ENCODE data around the gene CTNND2.

Gene CTNND2

GRCh38 chr5:11904265-11904906 is at the start of gene CTNND2:
TSS of gene CTNND2 (minus strand) at chr5:11904446. CDS start at chr5:11903853, 593 bp downstream.
- no peak for DNase-seq (ENCODE audit: low read depth in 1 of 2, low spot score in 1 of 2)

GRCh38 chr5:11946317-11946716 is 42.1 kb upstream of the CTNND2 start:
- DNase-seq (ENCODE audit: low read depth in 1 of 2, low spot score in 1 of 2) = no peak

- no peak for DNase-seq (ENCODE audit: low read depth in 1 of 2, low spot score in 1 of 2)
Measured at GRCh38 chr5:11941566-11941965, 37.3 kb upstream of the CTNND2 start.

- DNase-seq (ENCODE audit: low read depth in 1 of 2, low spot score in 1 of 2) = no peak
Measured at GRCh38 chr5:11931638-11932037, 27.4 kb upstream of the CTNND2 start.

- DNase-seq (ENCODE audit: low read depth in 1 of 2, low spot score in 1 of 2) = no peak
Measured at GRCh38 chr5:11928909-11929308, 24.7 kb upstream of the CTNND2 start.

- no peak for DNase-seq (ENCODE audit: low read depth in 1 of 2, low spot score in 1 of 2)
Measured at GRCh38 chr5:11925701-11926100, 21.5 kb upstream of the CTNND2 start.

GRCh38 chr5:11922394-11922793 is 18.1 kb upstream of the CTNND2 start:
- DNase-seq (ENCODE audit: low read depth in 1 of 2, low spot score in 1 of 2) = no peak

GRCh38 chr5:11918463-11919045 is 14.3 kb upstream of the CTNND2 start:
- DNase-seq (ENCODE audit: low read depth in 1 of 2, low spot score in 1 of 2) = no peak

- no peak for DNase-seq (ENCODE audit: low read depth in 1 of 2, low spot score in 1 of 2)
Measured at GRCh38 chr5:11909471-11909870, 5.2 kb upstream of the CTNND2 start.

GRCh38 chr5:11906497-11906896 is 2.3 kb upstream of the CTNND2 start:
- DNase-seq (ENCODE audit: low read depth in 1 of 2, low spot score in 1 of 2) = no peak

GRCh38 chr5:11905206-11905605 is 960 bp upstream of the CTNND2 start:
- DNase-seq (ENCODE audit: low read depth in 1 of 2, low spot score in 1 of 2) = no peak

- DNase-seq (ENCODE audit: low read depth in 1 of 2, low spot score in 1 of 2) = no peak
Measured at GRCh38 chr5:11903614-11904264, 507 bp downstream of the CTNND2 start.

- no peak for DNase-seq (ENCODE audit: low read depth in 1 of 2, low spot score in 1 of 2)
Measured at GRCh38 chr5:11903121-11903613, 1.1 kb downstream of the CTNND2 start.

GRCh38 chr5:11902201-11902619 is 2.0 kb downstream of the CTNND2 start:
- no peak for DNase-seq (ENCODE audit: low read depth in 1 of 2, low spot score in 1 of 2)

- DNase-seq (ENCODE audit: low read depth in 1 of 2, low spot score in 1 of 2) = no peak
Measured at GRCh38 chr5:11898787-11899186, 5.5 kb downstream of the CTNND2 start.

GRCh38 chr5:11897781-11898180 is 6.5 kb downstream of the CTNND2 start:
- no peak for DNase-seq (ENCODE audit: low read depth in 1 of 2, low spot score in 1 of 2)

GRCh38 chr5:11894992-11895391 is 9.3 kb downstream of the CTNND2 start:
- DNase-seq (ENCODE audit: low read depth in 1 of 2, low spot score in 1 of 2) = no peak

- DNase-seq (ENCODE audit: low read depth in 1 of 2, low spot score in 1 of 2) = no peak
Measured at GRCh38 chr5:11892832-11893231, 11.4 kb downstream of the CTNND2 start.

GRCh38 chr5:11890777-11891176 is 13.5 kb downstream of the CTNND2 start:
- DNase-seq (ENCODE audit: low read depth in 1 of 2, low spot score in 1 of 2) = no peak

GRCh38 chr5:11888221-11888620 is 16.0 kb downstream of the CTNND2 start:
- no peak for DNase-seq (ENCODE audit: low read depth in 1 of 2, low spot score in 1 of 2)

GRCh38 chr5:11878814-11879213 is 25.4 kb downstream of the CTNND2 start:
- DNase-seq (ENCODE audit: low read depth in 1 of 2, low spot score in 1 of 2) = no peak

- DNase-seq (ENCODE audit: low read depth in 1 of 2, low spot score in 1 of 2) = no peak
Measured at GRCh38 chr5:11873587-11873986, 30.7 kb downstream of the CTNND2 start.
